Stomach (tissue), 4 donors: ENCODE results near the gene PDK1.

Experiments used
- EP300 ChIP-seq: sonication (generic); formaldehyde crosslinking; IDR thresholded peaks from one replicate; pipeline ENCODE4 v1.6.1; 2017; ENCODE audit warnings: antibody characterized with exemption
- POLR2A ChIP-seq, 4 donors: fragments of 450-650 bp; IDR thresholded peaks; one replicate each; pipeline ENCODE4 v1.6.1; 2016; ENCODE audit warnings: antibody characterized with exemption in 4 of 4, control low read depth in 2 of 4, mild to moderate bottlenecking in 1 of 4, moderate library complexity in 1 of 4
- POLR2AphosphoS5 ChIP-seq, 3 donors: sonication (generic); formaldehyde crosslinking; IDR thresholded peaks; one replicate each; pipeline ENCODE4 v1.6.1; 2016; ENCODE audit warnings: antibody characterized with exemption in 3 of 3
- TF ChIP-seq, protein P1 (sequence below), 7 experiments: fragments of 450-650 bp in 4 of 7; fragments of 200-600 bp in 3 of 7; sonication (generic) in 3 of 7; IDR thresholded peaks; one replicate each; pipeline ENCODE4 v1.5.1; 2016 to 2019; ENCODE audit warnings: antibody characterized with exemption in 7 of 7, control low read depth in 2 of 7, mild to moderate bottlenecking in 1 of 7

DNA sequence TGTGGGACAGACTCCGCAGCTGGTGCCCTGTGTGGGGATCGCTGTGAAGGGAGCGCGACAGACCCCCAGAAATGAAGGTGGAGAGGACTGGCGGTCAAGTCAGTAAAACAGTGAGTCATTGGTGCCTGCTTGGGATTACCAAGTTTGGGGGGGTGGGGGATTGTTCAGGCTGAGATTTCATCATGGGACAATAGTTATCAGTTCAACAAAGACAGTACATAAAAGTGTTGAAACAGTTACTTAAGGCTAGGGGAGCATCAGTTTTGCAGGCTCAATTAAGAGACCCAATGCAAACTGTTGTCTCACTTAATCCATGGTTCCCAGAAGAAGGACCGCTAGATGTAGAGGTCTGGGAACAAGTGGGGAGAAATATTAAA lies 42.4 kb upstream of the PDK1 start:
- TF ChIP-seq POLR2A (IDR thresholded peaks at IDR 0.05) = no peak
- TF ChIP-seq POLR2AphosphoS5 (IDR thresholded peaks at IDR 0.05) = no peak
- TF ChIP-seq, protein P1, sequence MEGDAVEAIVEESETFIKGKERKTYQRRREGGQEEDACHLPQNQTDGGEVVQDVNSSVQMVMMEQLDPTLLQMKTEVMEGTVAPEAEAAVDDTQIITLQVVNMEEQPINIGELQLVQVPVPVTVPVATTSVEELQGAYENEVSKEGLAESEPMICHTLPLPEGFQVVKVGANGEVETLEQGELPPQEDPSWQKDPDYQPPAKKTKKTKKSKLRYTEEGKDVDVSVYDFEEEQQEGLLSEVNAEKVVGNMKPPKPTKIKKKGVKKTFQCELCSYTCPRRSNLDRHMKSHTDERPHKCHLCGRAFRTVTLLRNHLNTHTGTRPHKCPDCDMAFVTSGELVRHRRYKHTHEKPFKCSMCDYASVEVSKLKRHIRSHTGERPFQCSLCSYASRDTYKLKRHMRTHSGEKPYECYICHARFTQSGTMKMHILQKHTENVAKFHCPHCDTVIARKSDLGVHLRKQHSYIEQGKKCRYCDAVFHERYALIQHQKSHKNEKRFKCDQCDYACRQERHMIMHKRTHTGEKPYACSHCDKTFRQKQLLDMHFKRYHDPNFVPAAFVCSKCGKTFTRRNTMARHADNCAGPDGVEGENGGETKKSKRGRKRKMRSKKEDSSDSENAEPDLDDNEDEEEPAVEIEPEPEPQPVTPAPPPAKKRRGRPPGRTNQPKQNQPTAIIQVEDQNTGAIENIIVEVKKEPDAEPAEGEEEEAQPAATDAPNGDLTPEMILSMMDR (IDR thresholded peaks at IDR 0.05) = no peak
- TF ChIP-seq EP300 = no peak
